HG02885 (cell line): Measurements from ENCODE around the gene HINFP.
"Not testable (repeated sequence)": the region's sequence is repeated elsewhere in the genome, so short reads cannot be mapped to it uniquely, and the experiment has no call there.

Experiments
- ATAC-seq: cut with Tn5 transposase; IDR thresholded peaks from one replicate; pipeline ENCODE4 v1.9.1; 2021; ENCODE audit warnings: mild to moderate bottlenecking; ENCODE audit not compliant: unreplicated experiment, poor library complexity

The HINFP gene

GRCh38 chr11:119180729-119181676 is 59.6 kb downstream of the HINFP start:
- no peak for ATAC-seq

GRCh38 chr11:119181677-119182412 is 60.5 kb downstream of the HINFP start:
- ATAC-seq = no peak

GRCh38 chr11:119184399-119184798 is 63.0 kb downstream of the HINFP start:
- ATAC-seq = not testable (repeated sequence)
